Adrenal gland (tissue), 12 donors: ENCODE data around the gene UBL5. TPM values are rescaled to one million over a fixed set of nuclear protein-coding genes. Genes with fewer than 3 reads are reported as not detected.
"Not testable (repeated sequence)": the region's sequence is repeated elsewhere in the genome, so short reads cannot be mapped to it uniquely, and the experiment has no call there.

Experiments used
- DNase-seq, 7 donors: peaks; one replicate each; pipeline ENCODE4 v3.0.0-alpha.2; 2019 to 2020
- H3K27ac ChIP-seq, 5 donors: fragments of 200-600 bp; sonication (generic) in 4 of 5; 1 replicate in 3 of 5; 2 replicates in 2 of 5; pipeline versions ENCODE4 v1.5.1 to v1.8.0; 2016 to 2020; ENCODE audit warnings: mild to moderate bottlenecking in 1 of 5
- H3K27me3 ChIP-seq: fragments of 200-600 bp; 2 replicates; pipeline ENCODE4 v1.8.0; 2021
- H3K36me3 ChIP-seq, 2 donors: fragments of 200-600 bp; replicated peaks in 1 of 2; 1 replicate in 1 of 2; 2 replicates in 1 of 2; pipeline versions ENCODE4 v1.5.1 to v1.8.0; 2018 to 2022
- H3K4me1 ChIP-seq, 2 donors: fragments of 200-600 bp; replicated peaks in 1 of 2; 1 replicate in 1 of 2; 2 replicates in 1 of 2; pipeline versions ENCODE4 v1.5.1 to v1.8.0; 2018 to 2021
- H3K4me3 ChIP-seq, 4 donors: fragments of 200-600 bp; sonication (generic) in 3 of 4; one replicate each; pipeline ENCODE4 v1.5.1; 2016 to 2018
- H3K9me3 ChIP-seq, 3 donors: fragments of 200-600 bp; sonication (generic) in 1 of 3; replicated peaks in 1 of 3; 1 replicate in 2 of 3; 2 replicates in 1 of 3; pipeline versions ENCODE4 v1.5.1 to v1.8.0; 2016 to 2021
- CTCF ChIP-seq, 6 experiments: fragments of 450-650 bp in 4 of 6; fragments of 200-600 bp in 2 of 6; sonication (generic) in 1 of 6; IDR thresholded peaks; 1 replicate in 5 of 6; 2 replicates in 1 of 6; pipeline versions ENCODE4 v1.5.1 to v1.8.0; 2016 to 2021; ENCODE audit warnings: antibody characterized with exemption in 6 of 6, mild to moderate bottlenecking in 2 of 6, moderate library complexity in 1 of 6
- POLR2A ChIP-seq, 2 donors: fragments of 450-650 bp; IDR thresholded peaks; one replicate each; pipeline ENCODE4 v1.6.1; 2017; ENCODE audit warnings: antibody characterized with exemption in 2 of 2, mild to moderate bottlenecking in 2 of 2, moderate library complexity in 1 of 2
- WGBS, 4 donors: extraction: QIAGEN DNeasy Blood & Tissue Kit in 2 of 4; methylation state at CpG; one replicate each; pipeline versions ENCODE4 v1.1.5 to v1.1.7; 2013 to 2017; 5-methylcytosine and 5-hydroxymethylcytosine counted together
- intact Hi-C, 2 donors: fragments of 100-400 bp; cut with DNase I; formaldehyde crosslinking; loops; one replicate each; pipeline versions ENCODE4 v1.14.1 to v1.15.0; 2022 to 2023
- polyA plus RNA-seq, 3 donors: library from polyadenylated mRNA; stranded (reverse); fragments of 200-250 nt in 2 of 3; fragments of 350-450 nt in 1 of 3; fragmentation: Illumina TruSeq in 1 of 3; extraction: RNeasy Lipid Tissue Mini Kit (QIAGEN cat#74804) in 1 of 3; gene quantifications; one replicate each; pipeline ENCODE4 v1.2.3, GENCODE V29; 2013 to 2014
- total RNA-seq, 9 donors: library from RNA; depleted of rRNA in 4 of 9; stranded (reverse); fragments of >200 nt in 4 of 9; fragments of 120-200 nt in 1 of 9; fragmentation: NEBNext Ultra II Directional in 1 of 9; extraction: Animal tissue kit (Norgen Biotek cat#: 25700) in 1 of 9; gene quantifications; one replicate each; pipeline versions ENCODE4 v1.1.0 to v1.2.4, GENCODE V29; 2013 to 2023
- donor health status: healthy with polysubstance abuse.
- donor health status: Bipolar disorder and iron deficiency.
- donor health status: DM: yes; HTN: yes; CAD: no.
- donor health status: DM: no; HTN: no; CAD: no.
- donor health status: DM: no; HTN: no; CAD: no.
- donor health status: DM: yes; HTN: yes; CAD: no.

The UBL5 gene
- total and polyA plus RNA-seq, 12 donors: 352 to 2,424 (median 513) TPM

DNA sequence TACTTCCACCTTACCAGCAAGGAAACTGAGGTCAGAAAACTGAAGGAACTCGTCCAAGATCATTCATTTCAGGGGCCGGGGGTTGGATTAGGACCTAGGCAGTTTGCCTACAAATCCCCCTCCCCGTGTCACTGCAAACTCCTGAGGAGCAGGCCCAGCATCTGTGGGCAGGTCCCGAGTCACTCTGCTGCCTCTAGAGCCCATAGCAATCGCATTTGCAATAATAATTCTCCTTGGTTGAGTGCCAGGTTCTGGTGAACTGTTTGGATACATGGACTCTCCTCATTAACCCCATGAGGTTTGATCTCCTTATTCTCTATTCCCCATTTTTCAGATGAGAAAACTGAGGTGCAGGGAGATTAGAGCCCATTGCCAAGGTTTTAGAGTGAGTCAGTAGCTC lies 8.3 kb downstream of the UBL5 start:
- 0 to 9% (median 6%) methylated on average over 5 of the region's 5 CpGs for WGBS, 4 donors
- no peaks in the 10 kb centered on the region for H3K27me3 ChIP-seq
- peak in 2 of 7 donors; percentile 38 to 42 for DNase-seq
- TF ChIP-seq CTCF (IDR thresholded peaks at IDR 0.05): no peak
- no peak for TF ChIP-seq POLR2A (IDR thresholded peaks at IDR 0.05)
- intact Hi-C loops: no loop called here
- peaks cover 6 to 16% of the 10 kb centered on the region in 2 donors for H3K4me1 ChIP-seq
- no peak overlapping the region for H3K27ac ChIP-seq
- peaks cover 0 to 29% of the 10 kb centered on the region in 2 donors for H3K36me3 ChIP-seq
- no peaks in the 10 kb centered on the region for H3K9me3 ChIP-seq
- H3K4me3 ChIP-seq: peak overlapping the region in 2 of 4 donors; percentile 62 to 73

- no peak for DNase-seq
- TF ChIP-seq POLR2A (IDR thresholded peaks at IDR 0.05) (no peak), CTCF (IDR thresholded peaks at IDR 0.05) (no peak)
- WGBS, 4 donors: 88 to 94% (median 92%) methylated on average over 2 to 15 of the region's 15 CpGs
- intact Hi-C loops: no loop called here
- no peaks in the 10 kb centered on the region for H3K27me3 ChIP-seq
- no peaks in the 10 kb centered on the region for H3K9me3 ChIP-seq
- H3K4me3 ChIP-seq: no peak overlapping the region
- H3K36me3 ChIP-seq: peaks cover 0 to 37% of the 10 kb centered on the region in 2 donors
- no peak overlapping the region for H3K27ac ChIP-seq
- H3K4me1 ChIP-seq: peaks cover 16 to 31% of the 10 kb centered on the region in 2 donors
Measured at GRCh38 chr19:9838324-9838723, 10.6 kb downstream of the UBL5 start.

DNA sequence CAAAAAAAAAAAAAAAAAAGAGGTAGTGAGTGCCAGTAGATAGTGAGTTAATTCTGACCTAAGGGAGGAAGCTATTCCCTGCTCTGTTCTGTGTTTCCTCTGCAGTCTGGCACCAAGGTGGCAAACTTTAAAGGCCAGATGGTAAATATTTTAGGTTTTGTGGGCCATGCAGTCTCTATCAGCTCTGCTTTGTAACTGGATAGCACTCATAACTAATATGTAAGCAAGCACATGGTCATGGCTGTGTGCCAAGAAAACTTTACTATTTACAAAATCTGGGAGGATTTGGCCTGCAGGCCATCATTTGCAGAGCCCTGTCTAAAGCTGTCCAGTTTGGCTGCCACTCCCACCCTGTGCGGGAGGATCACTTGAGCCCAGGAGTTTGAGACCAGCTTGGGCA lies 11.7 kb downstream of the UBL5 start:
- intact Hi-C loops: no loop called here
- H3K36me3 ChIP-seq: peaks cover 0 to 43% of the 10 kb centered on the region in 2 donors
- H3K27ac ChIP-seq: no peak overlapping the region
- no peak overlapping the region for H3K4me3 ChIP-seq
- H3K27me3 ChIP-seq: no peaks in the 10 kb centered on the region
- DNase-seq: peak in 1 of 7 donors; percentile 35
- H3K4me1 ChIP-seq: peaks cover 20 to 34% of the 10 kb centered on the region in 2 donors
- 75 to 84% (median 79%) methylated on average over 1 of the region's 1 CpG for WGBS, 4 donors
- no peaks in the 10 kb centered on the region for H3K9me3 ChIP-seq
- TF ChIP-seq CTCF (IDR thresholded peaks at IDR 0.05): no peak
- TF ChIP-seq POLR2A (IDR thresholded peaks at IDR 0.05): no peak

DNA sequence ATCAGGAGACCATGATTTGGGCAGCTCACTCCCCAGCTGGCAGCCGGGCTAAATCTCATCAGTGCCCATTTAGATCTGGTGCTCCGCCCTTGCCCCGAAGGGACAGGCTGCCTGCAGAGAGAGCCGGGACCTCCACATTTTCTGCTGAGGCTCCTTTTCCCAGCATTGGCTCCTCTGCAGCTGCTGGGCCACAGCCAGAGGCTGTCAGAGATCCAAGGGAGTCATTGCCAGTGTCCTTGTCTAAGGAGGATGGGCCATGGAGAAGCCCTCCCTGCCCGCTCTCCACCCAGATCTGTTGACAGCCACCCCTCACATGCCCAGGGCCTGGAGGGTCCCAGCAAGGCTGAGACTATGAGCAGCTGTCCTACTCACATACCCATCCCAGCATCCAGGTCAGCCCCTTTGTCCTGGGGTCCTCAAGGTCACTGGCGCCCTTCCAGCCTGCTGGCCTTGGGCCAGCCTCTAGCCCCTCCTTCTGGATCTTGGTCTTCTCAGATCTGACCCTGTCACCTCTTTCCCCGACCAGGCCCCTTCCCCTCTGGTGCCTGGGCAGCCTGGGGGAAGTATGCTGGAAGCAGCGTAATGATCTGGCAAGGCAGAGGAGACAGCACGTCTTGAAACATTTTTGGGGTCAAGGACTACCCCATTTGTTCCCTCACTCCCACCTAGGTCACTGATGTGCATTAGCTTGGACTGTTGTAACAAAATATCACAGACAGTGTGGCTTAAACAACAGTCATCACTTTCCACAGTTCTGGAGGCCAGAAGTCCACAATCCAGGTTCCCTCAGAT lies 15.3 kb downstream of the UBL5 start:
- TF ChIP-seq CTCF (IDR thresholded peaks at IDR 0.05): no peak
- peak in 1 of 2 donors; percentile 9 for TF ChIP-seq POLR2A (IDR thresholded peaks at IDR 0.05)
- intact Hi-C loops: no loop called here
- Histone ChIP-seq H3K9me3 (no peaks in the 10 kb centered on the region), H3K27ac (peak overlapping the region; percentile 57 to 87 (median 78)), H3K27me3 (no peaks in the 10 kb centered on the region), H3K36me3 (peaks cover 0 to 57% of the 10 kb centered on the region in 2 donors), H3K4me3 (no peak overlapping the region), H3K4me1 (peaks cover 20 to 28% of the 10 kb centered on the region in 2 donors)
- WGBS, 4 donors: 42 to 57% (median 48%) methylated on average over 4 to 9 of the region's 9 CpGs
- peak; percentile 80 to 88 (median 86) for DNase-seq

DNA sequence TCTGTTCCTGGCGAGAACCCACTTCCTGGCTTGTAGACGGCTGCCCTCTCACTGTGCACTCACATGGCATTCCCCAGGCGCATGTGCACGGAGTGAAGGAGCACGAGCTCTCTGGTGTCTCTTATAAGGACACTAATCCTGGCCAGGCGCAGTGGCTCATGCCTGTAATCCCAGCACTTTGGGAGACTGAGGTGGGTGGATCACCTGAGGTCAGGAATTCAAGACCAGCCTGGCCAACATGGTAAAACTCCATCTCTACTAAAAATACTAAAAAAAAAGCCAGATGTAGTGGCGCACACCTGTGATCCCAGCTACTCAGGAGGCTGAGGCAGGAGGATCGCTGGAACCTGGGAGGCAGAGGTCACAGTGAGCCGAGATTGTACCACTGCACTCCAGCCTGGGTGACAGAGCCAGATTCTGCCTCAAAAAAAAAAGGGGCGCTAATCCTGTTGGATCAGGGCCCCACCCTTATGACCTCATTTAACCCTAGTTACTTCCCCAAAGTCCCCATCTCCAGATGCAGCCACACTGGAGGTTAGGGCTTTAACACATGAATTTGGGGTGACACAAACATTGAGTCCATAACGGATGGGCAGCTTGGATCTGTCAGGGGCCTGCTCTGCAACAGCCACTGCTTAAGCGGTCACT lies 16.0 kb downstream of the UBL5 start:
- peaks cover 0 to 53% of the 10 kb centered on the region in 2 donors for H3K36me3 ChIP-seq
- DNase-seq: peak in 5 of 7 donors; percentile 33 to 75 (median 65)
- peaks cover 20 to 28% of the 10 kb centered on the region in 2 donors for H3K4me1 ChIP-seq
- peak overlapping the region; percentile 57 to 87 (median 78) for H3K27ac ChIP-seq
- H3K4me3 ChIP-seq, H3K9me3 ChIP-seq, H3K27me3 ChIP-seq, intact Hi-C loops: not testable (repeated sequence)
- 73 to 82% (median 77%) methylated on average over 11 to 12 of the region's 12 CpGs for WGBS, 4 donors
